ENCODE data around the gene NOTCH1. TPM values are rescaled to one million over a fixed set of nuclear protein-coding genes. Genes with fewer than 3 reads are reported as not detected.
A peak's percentile ranks its signal among the peaks of the same experiment; 100 is the strongest.

NOTCH1 gene
- total and polyA plus RNA-seq, 2 of the 4 experiments (the other 2 are of a cell fraction): 1.8 to 6.0 TPM

GRCh38 chr9:136545692-136545964 is 220 bp downstream of the NOTCH1 start:
- no peak overlapping the region for H3K4me2 ChIP-seq (ENCODE audit: low read depth, low read length)
- in situ Hi-C loops (cut with MboI; ENCODE audit: low sequenced_read_pairs): no loop called here

More at GRCh38 chr9:136545692-136545964, 220 bp downstream of the NOTCH1 start:
- Histone ChIP-seq H3K4me1 (ENCODE audit: control insufficient read depth, insufficient read depth, low read length) (peaks cover 25% of the 10 kb centered on the region), H3K23ac (ENCODE audit: low read depth, low read length) (no peak overlapping the region), H2BK120ac (ENCODE audit: low read depth, low read length) (no peak overlapping the region), H3K9ac (ENCODE audit: low read depth, low read length) (0 out of 2 replicates have a peak overlapping the region, but pooled peaks have one; percentile 70), H3K27me3 (ENCODE audit: control insufficient read depth, insufficient read depth, low read length) (no peaks in the 10 kb centered on the region), H4K91ac (ENCODE audit: insufficient read depth, low read depth, low read length) (no peak overlapping the region), H3K79me1 (ENCODE audit: low read depth in 1 of 2, low read length in 2 of 2) (peaks cover 11 to 48% of the 10 kb centered on the region in 2 experiments), H2BK15ac (ENCODE audit: low read depth, low read length) (no peak overlapping the region), H3K56ac (ENCODE audit: extremely low read depth, insufficient read depth, low read length) (no peak overlapping the region), H2AK9ac (replicated peaks; ENCODE audit: low read depth, low read length, poor library complexity) (peak overlapping the region; percentile 87), H2BK5ac (ENCODE audit: low read depth, low read length, poor library complexity, severe bottlenecking) (peak overlapping the region; percentile 36), H3K18ac (ENCODE audit: low read depth, low read length) (no peak overlapping the region), H4K8ac (ENCODE audit: low read depth in 2 of 2, low read length in 2 of 2) (no peak overlapping the region), H3K9me1 (ENCODE audit: insufficient read depth, low read length) (peaks cover 2% of the 10 kb centered on the region; the same call in 1 of the 2 replicates), H3K27ac (ENCODE audit: insufficient read depth, low read length) (peak overlapping the region; percentile 58; the same call in 1 of the 2 replicates), H2AK5ac (ENCODE audit: low read depth, low read length) (no peak overlapping the region), H2BK20ac (ENCODE audit: low read depth, low read length) (no peak overlapping the region), H4K5ac (ENCODE audit: low read depth, low read length) (no peak overlapping the region), H3K4me3 (ENCODE audit: insufficient read depth, low read depth, low read length) (peak overlapping the region; percentile 82), H3K9me3 (ENCODE audit: control insufficient read depth, insufficient read depth, low read length) (no peaks in the 10 kb centered on the region), H2AFZ (replicated peaks; ENCODE audit: low read length, poor library complexity) (peak overlapping the region; percentile 89), H4K20me1 (ENCODE audit: insufficient read depth, low read length) (peaks cover 36% of the 10 kb centered on the region), H3K36me3 (ENCODE audit: control insufficient read depth, insufficient read depth, low read length) (peaks cover 8% of the 10 kb centered on the region; the same call in 1 of the 2 replicates), H3K4ac (ENCODE audit: low read depth, low read length) (no peak overlapping the region), H3K14ac (replicated peaks; ENCODE audit: low read depth, low read length) (no peak overlapping the region)
- no TSS peak for BruUV-seq (replicated peaks)
- POLR2A ChIA-PET (ENCODE audit: unreplicated experiment): no interaction called here
- 0% methylated on average over 3 of the region's 41 CpGs; no CpG with 5 or more reads in 1 of the 2 experiments for WGBS, 2 experiments (ENCODE audit: extremely low coverage in 2 of 2, insufficient read length in 1 of 2)
- intact Hi-C loops (cut with micrococcal nuclease) (loop anchor here (2.0 kb wide), 1 partner anchor 79 kb away; no protein-coding TSS in a partner anchor), dilution Hi-C loops (cut with HindIII; ENCODE audit: low sequenced_read_pairs, unreplicated experiment) (no loop called here)
- ATAC-seq (ENCODE audit: low read depth) (no peak), DNase-seq (no peak)
- CTCF ChIA-PET: interaction anchor here (0.7 kb wide), 1 partner anchor 80 kb away, joined by 3 read pairs; no protein-coding TSS in a partner anchor
- no peak for TF ChIP-seq BHLHE40 (IDR thresholded peaks at IDR 0.05; ENCODE audit: low read depth, low read length)
- TF ChIP-seq, protein P1, sequence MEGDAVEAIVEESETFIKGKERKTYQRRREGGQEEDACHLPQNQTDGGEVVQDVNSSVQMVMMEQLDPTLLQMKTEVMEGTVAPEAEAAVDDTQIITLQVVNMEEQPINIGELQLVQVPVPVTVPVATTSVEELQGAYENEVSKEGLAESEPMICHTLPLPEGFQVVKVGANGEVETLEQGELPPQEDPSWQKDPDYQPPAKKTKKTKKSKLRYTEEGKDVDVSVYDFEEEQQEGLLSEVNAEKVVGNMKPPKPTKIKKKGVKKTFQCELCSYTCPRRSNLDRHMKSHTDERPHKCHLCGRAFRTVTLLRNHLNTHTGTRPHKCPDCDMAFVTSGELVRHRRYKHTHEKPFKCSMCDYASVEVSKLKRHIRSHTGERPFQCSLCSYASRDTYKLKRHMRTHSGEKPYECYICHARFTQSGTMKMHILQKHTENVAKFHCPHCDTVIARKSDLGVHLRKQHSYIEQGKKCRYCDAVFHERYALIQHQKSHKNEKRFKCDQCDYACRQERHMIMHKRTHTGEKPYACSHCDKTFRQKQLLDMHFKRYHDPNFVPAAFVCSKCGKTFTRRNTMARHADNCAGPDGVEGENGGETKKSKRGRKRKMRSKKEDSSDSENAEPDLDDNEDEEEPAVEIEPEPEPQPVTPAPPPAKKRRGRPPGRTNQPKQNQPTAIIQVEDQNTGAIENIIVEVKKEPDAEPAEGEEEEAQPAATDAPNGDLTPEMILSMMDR (conservative IDR thresholded peaks at IDR 0.05; ENCODE audit: low read depth, low read length): 0 out of 2 replicates have a peak, but pooled peaks have one; percentile 10

All from IMR-90 (cell line).